Neural progenitor cell (in vitro differentiated cells): ENCODE measurements around the gene CBFA2T2. TPM values are rescaled to one million over a fixed set of nuclear protein-coding genes. Genes with fewer than 3 reads are reported as not detected.
"Not testable (repeated sequence)": the region's sequence is repeated elsewhere in the genome, so short reads cannot be mapped to it uniquely, and the experiment has no call there.

Experiments used
- DNase-seq: peaks from one replicate; pipeline ENCODE4 v3.0.0-alpha.2; 2016; ENCODE audit warnings: low spot score
- H2AFZ ChIP-seq: fragments of 200-600 bp; sonication (generic); replicated peaks from 2 replicates; pipeline ENCODE4 v1.6.1; 2016; ENCODE audit warnings: antibody characterized with exemption
- H3F3A ChIP-seq: fragments of 200-600 bp; sonication (generic); 2 replicates; pipeline ENCODE4 v1.6.1; 2016; ENCODE audit warnings: antibody characterized with exemption, low read depth
- H3K27ac ChIP-seq: fragments of 200-600 bp; sonication (generic); 2 replicates; pipeline ENCODE4 v1.5.1; 2016; ENCODE audit warnings: mild to moderate bottlenecking
- H3K27me3 ChIP-seq: fragments of 200-600 bp; sonication (generic); 2 replicates; pipeline ENCODE4 v1.6.1; 2016; ENCODE audit warnings: mild to moderate bottlenecking, moderate library complexity
- H3K36me3 ChIP-seq: fragments of 200-600 bp; sonication (generic); 2 replicates; pipeline ENCODE4 v1.5.1; 2016
- H3K4me1 ChIP-seq: fragments of 200-600 bp; sonication (generic); 2 replicates; pipeline ENCODE4 v1.6.1; 2016; ENCODE audit warnings: mixed run types
- H3K4me2 ChIP-seq: fragments of 200-600 bp; sonication (generic); 2 replicates; pipeline ENCODE4 v1.6.1; 2016
- H3K4me3 ChIP-seq: fragments of 200-600 bp; sonication (generic); 2 replicates; pipeline ENCODE4 v1.5.1; 2016
- H3K79me2 ChIP-seq: fragments of 200-600 bp; sonication (generic); 2 replicates; pipeline ENCODE4 v1.6.1; 2016; ENCODE audit warnings: low read depth
- H3K9ac ChIP-seq: fragments of 200-600 bp; sonication (generic); 2 replicates; pipeline ENCODE4 v1.6.1; 2016
- H3K9me3 ChIP-seq: fragments of 200-600 bp; sonication (generic); 2 replicates; pipeline ENCODE4 v1.5.1; 2016; ENCODE audit warnings: low read depth
- H4K20me1 ChIP-seq: fragments of 200-600 bp; sonication (generic); 2 replicates; pipeline ENCODE4 v1.6.1; 2016; ENCODE audit warnings: low read depth
- H3K27ac Mint-ChIP-seq: 3 replicates; pipeline ENCODE4 v1.8.0; 2021; ENCODE audit warnings: mixed read lengths
- H3K27me3 Mint-ChIP-seq: 2 replicates; pipeline ENCODE4 v1.8.0; 2022; ENCODE audit warnings: low read depth, mild to moderate bottlenecking, inconsistent platforms, moderate library complexity, mixed read lengths; ENCODE audit not compliant: insufficient read depth
- H3K36me3 Mint-ChIP-seq: 3 replicates; pipeline ENCODE4 v1.8.0; 2021; ENCODE audit warnings: mixed read lengths
- H3K4me1 Mint-ChIP-seq: 3 replicates; pipeline ENCODE4 v1.8.0; 2021; ENCODE audit warnings: mixed read lengths
- H3K4me3 Mint-ChIP-seq: 3 replicates; pipeline ENCODE4 v1.8.0; 2021; ENCODE audit warnings: mild to moderate bottlenecking, moderate library complexity, mixed read lengths
- H3K9me3 Mint-ChIP-seq: 3 replicates; pipeline ENCODE4 v1.8.0; 2020; ENCODE audit warnings: mixed read lengths
- EZH2 ChIP-seq: fragments of 200-600 bp; sonication (generic); IDR thresholded peaks from 2 replicates; pipeline ENCODE4 v1.6.1; 2017; ENCODE audit warnings: antibody characterized with exemption, mild to moderate bottlenecking, moderate library complexity
- EZH2phosphoT487 ChIP-seq: fragments of 200-600 bp; sonication (generic); IDR thresholded peaks from 2 replicates; pipeline ENCODE4 v1.6.1; 2017; ENCODE audit warnings: antibody characterized with exemption
- total RNA-seq: library from RNA; depleted of rRNA; stranded (reverse); fragments of >200 nt; gene quantifications from 2 replicates; pipeline ENCODE4 v1.2.3, GENCODE V29; 2015; ENCODE audit warnings: low replicate concordance
- TF ChIP-seq, protein P1 (sequence below): fragments of 200-600 bp; sonication (generic); IDR thresholded peaks from 2 replicates; pipeline ENCODE4 v1.5.1; 2017; ENCODE audit warnings: antibody characterized with exemption, mild to moderate bottlenecking

CBFA2T2 gene
- total RNA-seq, 1 donor from 2014 or later: 11.9 TPM

DNA sequence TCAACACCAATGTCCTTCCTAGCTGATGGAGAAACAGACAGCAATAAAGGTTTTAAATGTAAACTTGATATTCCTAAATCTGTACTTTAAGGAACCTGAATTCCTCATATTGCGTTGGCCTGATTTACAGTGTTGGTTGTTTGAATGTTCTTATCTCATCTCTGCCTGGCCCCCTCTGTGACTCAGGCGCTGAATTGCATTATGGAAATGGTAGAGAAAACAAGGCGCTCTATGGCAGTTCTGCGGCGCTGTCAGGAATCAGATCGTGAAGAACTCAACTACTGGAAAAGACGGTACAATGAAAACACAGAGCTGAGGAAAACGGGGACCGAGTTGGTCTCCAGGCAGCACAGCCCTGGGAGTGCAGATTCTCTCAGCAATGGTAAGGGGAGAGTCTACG, 139.6 kb downstream of the CBFA2T2 start:
- Histone ChIP-seq H2AFZ (no peak overlapping the region), H3F3A (no peaks in the 10 kb centered on the region), H3K79me2 (no peaks in the 10 kb centered on the region), H4K20me1 (no peaks in the 10 kb centered on the region), H3K4me2 (no peak overlapping the region), H3K4me3 (no peak overlapping the region), H3K9ac (no peak overlapping the region), H3K27ac (no peak overlapping the region), H3K4me1 (no peaks in the 10 kb centered on the region), H3K27me3 (no peaks in the 10 kb centered on the region), H3K9me3 (no peaks in the 10 kb centered on the region), H3K36me3 (no peaks in the 10 kb centered on the region)
- Mint-ChIP-seq H3K4me3 (no peak overlapping the region), H3K36me3 (peaks cover 26% of the 10 kb centered on the region), H3K27ac (no peak overlapping the region), H3K27me3 (peaks cover 4% of the 10 kb centered on the region), H3K4me1 (no peaks in the 10 kb centered on the region), H3K9me3 (no peaks in the 10 kb centered on the region)
- DNase-seq: no peak
- TF ChIP-seq, protein P1, sequence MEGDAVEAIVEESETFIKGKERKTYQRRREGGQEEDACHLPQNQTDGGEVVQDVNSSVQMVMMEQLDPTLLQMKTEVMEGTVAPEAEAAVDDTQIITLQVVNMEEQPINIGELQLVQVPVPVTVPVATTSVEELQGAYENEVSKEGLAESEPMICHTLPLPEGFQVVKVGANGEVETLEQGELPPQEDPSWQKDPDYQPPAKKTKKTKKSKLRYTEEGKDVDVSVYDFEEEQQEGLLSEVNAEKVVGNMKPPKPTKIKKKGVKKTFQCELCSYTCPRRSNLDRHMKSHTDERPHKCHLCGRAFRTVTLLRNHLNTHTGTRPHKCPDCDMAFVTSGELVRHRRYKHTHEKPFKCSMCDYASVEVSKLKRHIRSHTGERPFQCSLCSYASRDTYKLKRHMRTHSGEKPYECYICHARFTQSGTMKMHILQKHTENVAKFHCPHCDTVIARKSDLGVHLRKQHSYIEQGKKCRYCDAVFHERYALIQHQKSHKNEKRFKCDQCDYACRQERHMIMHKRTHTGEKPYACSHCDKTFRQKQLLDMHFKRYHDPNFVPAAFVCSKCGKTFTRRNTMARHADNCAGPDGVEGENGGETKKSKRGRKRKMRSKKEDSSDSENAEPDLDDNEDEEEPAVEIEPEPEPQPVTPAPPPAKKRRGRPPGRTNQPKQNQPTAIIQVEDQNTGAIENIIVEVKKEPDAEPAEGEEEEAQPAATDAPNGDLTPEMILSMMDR: no peak
- TF ChIP-seq EZH2: no peak
- TF ChIP-seq EZH2phosphoT487: no peak

DNA sequence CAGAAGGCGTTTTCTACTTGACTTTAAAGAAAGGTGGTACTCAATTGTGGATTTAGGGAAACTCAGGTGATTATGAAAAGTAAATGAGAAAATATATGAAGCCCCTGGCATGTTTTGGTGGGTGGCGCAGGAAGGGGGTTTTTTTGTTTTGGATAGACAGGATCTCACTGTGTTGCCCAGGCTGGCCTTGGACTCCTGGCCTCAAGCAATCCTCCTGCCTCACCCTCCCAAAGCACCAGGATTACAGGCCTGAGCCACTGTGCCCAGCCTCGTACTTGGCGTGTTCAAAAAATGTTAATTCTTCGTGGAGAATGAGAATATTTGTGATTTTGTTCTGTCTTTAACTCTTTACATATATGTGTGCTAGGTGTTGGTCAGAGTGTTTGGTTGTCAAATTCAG, 140.1 kb downstream of the CBFA2T2 start:
- TF ChIP-seq EZH2: no peak
- TF ChIP-seq, protein P1: no peak
- TF ChIP-seq EZH2phosphoT487: no peak
- H3K36me3 Mint-ChIP-seq: peaks cover 25% of the 10 kb centered on the region
- no peaks in the 10 kb centered on the region for H3K27me3 ChIP-seq
- H3K4me3 ChIP-seq: no peak overlapping the region
- H4K20me1 ChIP-seq: no peaks in the 10 kb centered on the region
- H3K9me3 Mint-ChIP-seq: no peaks in the 10 kb centered on the region
- H3K27ac ChIP-seq: no peak overlapping the region
- no peaks in the 10 kb centered on the region for H3F3A ChIP-seq
- no peak overlapping the region for H3K4me2 ChIP-seq
- no peaks in the 10 kb centered on the region for H3K79me2 ChIP-seq
- no peak for DNase-seq
- peaks cover 4% of the 10 kb centered on the region for H3K27me3 Mint-ChIP-seq
- no peaks in the 10 kb centered on the region for H3K36me3 ChIP-seq
- H3K9ac ChIP-seq: no peak overlapping the region
- H3K9me3 ChIP-seq: no peaks in the 10 kb centered on the region
- H3K4me1 ChIP-seq: no peaks in the 10 kb centered on the region
- H3K27ac Mint-ChIP-seq: no peak overlapping the region
- H3K4me3 Mint-ChIP-seq: no peak overlapping the region
- H2AFZ ChIP-seq: no peak overlapping the region
- H3K4me1 Mint-ChIP-seq: no peaks in the 10 kb centered on the region

- H3K79me2 ChIP-seq: no peaks in the 10 kb centered on the region
- H4K20me1 ChIP-seq: no peaks in the 10 kb centered on the region
- H3K9ac ChIP-seq: no peak overlapping the region
- Mint-ChIP-seq H3K9me3 (no peaks in the 10 kb centered on the region), H3K4me1 (no peaks in the 10 kb centered on the region), H3K36me3 (peaks cover 22% of the 10 kb centered on the region), H3K27me3 (peaks cover 4% of the 10 kb centered on the region), H3K4me3 (no peak overlapping the region), H3K27ac (no peak overlapping the region)
- no peaks in the 10 kb centered on the region for H3F3A ChIP-seq
- no peaks in the 10 kb centered on the region for H3K9me3 ChIP-seq
- H3K27me3 ChIP-seq: no peaks in the 10 kb centered on the region
- H3K36me3 ChIP-seq: no peaks in the 10 kb centered on the region
- no peak for DNase-seq
- H2AFZ ChIP-seq: no peak overlapping the region
- H3K27ac ChIP-seq: no peak overlapping the region
- H3K4me1 ChIP-seq: no peaks in the 10 kb centered on the region
- no peak for TF ChIP-seq EZH2phosphoT487
- no peak for TF ChIP-seq EZH2
- TF ChIP-seq, protein P1: no peak
- no peak overlapping the region for H3K4me3 ChIP-seq
- H3K4me2 ChIP-seq: no peak overlapping the region
Observed at GRCh38 chr20:33630507-33630906, 140.6 kb downstream of the CBFA2T2 start.

- not testable (repeated sequence) for H3K27me3 ChIP-seq, H3K9me3 Mint-ChIP-seq, H3K4me3 Mint-ChIP-seq, H2AFZ ChIP-seq, H3K27me3 Mint-ChIP-seq, H3K9me3 ChIP-seq, DNase-seq, H3K79me2 ChIP-seq, H3F3A ChIP-seq, H3K4me1 Mint-ChIP-seq, H3K27ac ChIP-seq, H3K9ac ChIP-seq, H3K36me3 ChIP-seq, H3K4me2 ChIP-seq, H3K4me1 ChIP-seq, H3K4me3 ChIP-seq, H3K27ac Mint-ChIP-seq, H4K20me1 ChIP-seq
- H3K36me3 Mint-ChIP-seq: peaks cover 24% of the 10 kb centered on the region
Observed at GRCh38 chr20:33631910-33632309, 142.0 kb downstream of the CBFA2T2 start.
